Iris pigment epithelial cell (primary cell): ENCODE results near the gene TBRG1.
"Not testable (repeated sequence)": the region's sequence is repeated elsewhere in the genome, so short reads cannot be mapped to it uniquely, and the experiment has no call there.

Experiments
- DNase-seq: peaks from one replicate; pipeline ENCODE4 v3.0.0-alpha.2; 2011; ENCODE audit warnings: low read depth

The TBRG1 gene

GRCh38 chr11:124622531-124623451 is at the start of gene TBRG1:
TSS of gene TBRG1 (plus strand) at chr11:124622864. CDS start at chr11:124623084, 220 bp downstream.
- peak; percentile 89 for DNase-seq

GRCh38 chr11:124577716-124578427 is 44.8 kb upstream of the TBRG1 start:
- DNase-seq, result no peak

GRCh38 chr11:124578761-124579160 is 43.9 kb upstream of the TBRG1 start:
- DNase-seq, result no peak

GRCh38 chr11:124581817-124582216 is 40.8 kb upstream of the TBRG1 start:
- no peak for DNase-seq

GRCh38 chr11:124582565-124582964 is 40.1 kb upstream of the TBRG1 start:
- DNase-seq, result no peak

- DNase-seq, result no peak
These were observed 38.9 kb upstream of the TBRG1 start for GRCh38 chr11:124583781-124584180.

GRCh38 chr11:124584681-124585372 is 37.8 kb upstream of the TBRG1 start:
- DNase-seq, result no peak

- peak; percentile 67 for DNase-seq
These were observed 36.3 kb upstream of the TBRG1 start for GRCh38 chr11:124586238-124586860.

GRCh38 chr11:124591430-124591829 is 31.2 kb upstream of the TBRG1 start:
- no peak for DNase-seq

GRCh38 chr11:124592627-124593026 is 30.0 kb upstream of the TBRG1 start:
- DNase-seq, result no peak

GRCh38 chr11:124595302-124595701 is 27.4 kb upstream of the TBRG1 start:
- no peak for DNase-seq

GRCh38 chr11:124597626-124598025 is 25.0 kb upstream of the TBRG1 start:
- DNase-seq, result no peak

- no peak for DNase-seq
These were observed 21.9 kb upstream of the TBRG1 start for GRCh38 chr11:124600621-124601320.

- DNase-seq, result no peak
These were observed 20.5 kb upstream of the TBRG1 start for GRCh38 chr11:124602193-124602592.

- DNase-seq, result not testable (repeated sequence)
These were observed 19.9 kb upstream of the TBRG1 start for GRCh38 chr11:124602723-124603122.

GRCh38 chr11:124605719-124606118 is 16.9 kb upstream of the TBRG1 start:
- DNase-seq, result no peak

GRCh38 chr11:124608147-124608546 is 14.5 kb upstream of the TBRG1 start:
- DNase-seq, result no peak

- no peak for DNase-seq
These were observed 12.4 kb upstream of the TBRG1 start for GRCh38 chr11:124610295-124610694.

GRCh38 chr11:124611064-124611463 is 11.6 kb upstream of the TBRG1 start, which contains the start of gene PANX3:
TSS of gene PANX3 (plus strand) at chr11:124611428. CDS start at chr11:124611557, 129 bp downstream.
- no peak for DNase-seq

GRCh38 chr11:124612045-124612444 is 10.6 kb upstream of the TBRG1 start:
- DNase-seq, result no peak

- DNase-seq, result peak; percentile 31
These were observed 10.0 kb upstream of the TBRG1 start for GRCh38 chr11:124612567-124613246.
